ENCODE results near the gene DNM3. TPM values are rescaled to one million over a fixed set of nuclear protein-coding genes. Genes with fewer than 3 reads are reported as not detected.

DNM3 gene
- polyA plus RNA-seq, 1 donor (not counting 4 experiments of a cell fraction or from before 2014, with no cell fraction given) = 2.0 TPM

- no peak for DNase-seq (ENCODE audit: low read depth, low spot score)
- Histone ChIP-seq H3K27ac (ENCODE audit: control insufficient read depth, insufficient read depth, low read length) (no peak overlapping the region), H2AFZ (ENCODE audit: control insufficient read depth, low read length) (no peak overlapping the region), H3K36me3 (ENCODE audit: control insufficient read depth in 2 of 2, extremely low read depth in 1 of 2, insufficient read depth in 2 of 2, low read length in 2 of 2) (no peaks in the 10 kb centered on the region), H3K27me3 (ENCODE audit: control insufficient read depth, extremely low read depth, insufficient read depth, low read length) (no peaks in the 10 kb centered on the region), H3K9ac (ENCODE audit: control insufficient read depth, extremely low read depth, insufficient read depth, low read length) (no peak overlapping the region), H3K9me3 (ENCODE audit: control insufficient read depth, low read depth, low read length) (no peaks in the 10 kb centered on the region), H3K4me3 (ENCODE audit: control insufficient read depth in 2 of 3, extremely low read depth in 1 of 3, insufficient read depth in 2 of 3, low read depth in 1 of 3, low read length in 3 of 3) (no peak overlapping the region), H3K79me2 (ENCODE audit: control insufficient read depth, insufficient read depth, low read length) (no peaks in the 10 kb centered on the region), H3K4me1 (ENCODE audit: control insufficient read depth, extremely low read depth, insufficient read depth, low read length) (no peaks in the 10 kb centered on the region), H3K9me1 (ENCODE audit: control insufficient read depth, extremely low read depth, insufficient read depth, low read length) (no peaks in the 10 kb centered on the region), H4K20me1 (ENCODE audit: control insufficient read depth, extremely low read depth, insufficient read depth, low read length) (no peaks in the 10 kb centered on the region), H3K4me2 (ENCODE audit: control insufficient read depth, extremely low read depth, insufficient read depth, low read depth, low read length) (no peak overlapping the region)
- no peak for FAIRE-seq
- TF ChIP-seq EZH2 (IDR thresholded peaks at IDR 0.05; ENCODE audit: low read length) (no peak), CTCF (optimal IDR thresholded peaks at IDR 0.05 in 1 of 3, IDR thresholded peaks at IDR 0.05 in 1 of 3, conservative IDR thresholded peaks at IDR 0.05 in 1 of 3; ENCODE audit: extremely low read depth in 1 of 3, insufficient read depth in 2 of 3, low read length in 3 of 3) (no peak)
- dilution Hi-C loops (cut with MboI; ENCODE audit: extremely low pct_ligation_motif_present, low sequenced_read_pairs) = no loop called here
Observed at GRCh38 chr1:172292840-172293239, 451.5 kb downstream of the DNM3 start.

- Histone ChIP-seq H3K9ac (ENCODE audit: control insufficient read depth, extremely low read depth, insufficient read depth, low read length) (no peak overlapping the region), H4K20me1 (ENCODE audit: control insufficient read depth, extremely low read depth, insufficient read depth, low read length) (no peaks in the 10 kb centered on the region)
- dilution Hi-C loops (cut with MboI; ENCODE audit: extremely low pct_ligation_motif_present, low sequenced_read_pairs) = no loop called here
Observed at GRCh38 chr1:172293429-172293828, 452.1 kb downstream of the DNM3 start.

More at GRCh38 chr1:172293429-172293828, 452.1 kb downstream of the DNM3 start:
- no peak for FAIRE-seq
- Histone ChIP-seq H3K4me3 (ENCODE audit: control insufficient read depth in 2 of 3, extremely low read depth in 1 of 3, insufficient read depth in 2 of 3, low read depth in 1 of 3, low read length in 3 of 3) (no peak overlapping the region), H2AFZ (ENCODE audit: control insufficient read depth, low read length) (no peak overlapping the region), H3K9me3 (ENCODE audit: control insufficient read depth, low read depth, low read length) (no peaks in the 10 kb centered on the region), H3K27ac (ENCODE audit: control insufficient read depth, insufficient read depth, low read length) (no peak overlapping the region), H3K27me3 (ENCODE audit: control insufficient read depth, extremely low read depth, insufficient read depth, low read length) (no peaks in the 10 kb centered on the region), H3K4me2 (ENCODE audit: control insufficient read depth, extremely low read depth, insufficient read depth, low read depth, low read length) (no peak overlapping the region), H3K9me1 (ENCODE audit: control insufficient read depth, extremely low read depth, insufficient read depth, low read length) (no peaks in the 10 kb centered on the region), H3K4me1 (ENCODE audit: control insufficient read depth, extremely low read depth, insufficient read depth, low read length) (no peaks in the 10 kb centered on the region), H3K79me2 (ENCODE audit: control insufficient read depth, insufficient read depth, low read length) (no peaks in the 10 kb centered on the region), H3K36me3 (ENCODE audit: control insufficient read depth in 2 of 2, extremely low read depth in 1 of 2, insufficient read depth in 2 of 2, low read length in 2 of 2) (no peaks in the 10 kb centered on the region)
- TF ChIP-seq EZH2 (IDR thresholded peaks at IDR 0.05; ENCODE audit: low read length) (no peak), CTCF (optimal IDR thresholded peaks at IDR 0.05 in 1 of 3, IDR thresholded peaks at IDR 0.05 in 1 of 3, conservative IDR thresholded peaks at IDR 0.05 in 1 of 3; ENCODE audit: extremely low read depth in 1 of 3, insufficient read depth in 2 of 3, low read length in 3 of 3) (no peak)
- DNase-seq (ENCODE audit: low read depth, low spot score) = no peak
